GM12801 (cell line): ENCODE results near the gene KRT3.

Source experiments
- TF ChIP-seq, protein P1 (sequence below): IDR thresholded peaks from one replicate; pipeline ENCODE4 v1.5.1; 2011; ENCODE audit warnings: control low read depth; ENCODE audit not compliant: insufficient read length; ENCODE audit errors: extremely low read depth

The KRT3 gene

DNA sequence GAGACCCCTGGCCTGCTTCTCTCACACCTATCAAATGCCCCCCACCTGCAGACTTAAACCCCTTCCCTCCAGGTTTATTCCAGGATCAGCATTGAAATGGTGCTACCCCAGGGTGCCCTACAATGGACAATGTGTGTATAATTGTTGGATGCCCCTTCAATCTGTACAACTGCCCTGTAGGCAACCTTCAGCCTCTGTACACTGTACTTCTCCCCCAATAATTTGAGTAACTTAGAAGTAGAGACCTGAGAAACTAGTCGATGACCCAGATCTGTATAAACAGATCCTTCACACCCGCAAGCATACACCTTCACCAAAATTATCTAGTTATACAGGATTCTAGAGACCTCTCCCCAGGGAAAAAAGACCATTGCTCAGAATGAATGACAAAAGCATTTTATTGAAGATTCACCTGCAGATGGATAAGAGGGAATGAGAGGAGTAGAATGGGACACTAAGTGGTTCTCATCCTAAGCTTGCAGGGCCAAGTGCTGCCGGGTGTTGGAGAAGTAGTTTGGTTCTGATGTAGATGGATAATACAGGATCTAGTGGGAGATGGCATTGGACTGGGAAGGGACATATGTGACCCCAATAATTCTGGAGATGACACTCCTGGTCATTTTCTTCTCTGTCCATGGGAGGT lies 10.4 kb upstream of the KRT3 start:
- TF ChIP-seq, protein P1, sequence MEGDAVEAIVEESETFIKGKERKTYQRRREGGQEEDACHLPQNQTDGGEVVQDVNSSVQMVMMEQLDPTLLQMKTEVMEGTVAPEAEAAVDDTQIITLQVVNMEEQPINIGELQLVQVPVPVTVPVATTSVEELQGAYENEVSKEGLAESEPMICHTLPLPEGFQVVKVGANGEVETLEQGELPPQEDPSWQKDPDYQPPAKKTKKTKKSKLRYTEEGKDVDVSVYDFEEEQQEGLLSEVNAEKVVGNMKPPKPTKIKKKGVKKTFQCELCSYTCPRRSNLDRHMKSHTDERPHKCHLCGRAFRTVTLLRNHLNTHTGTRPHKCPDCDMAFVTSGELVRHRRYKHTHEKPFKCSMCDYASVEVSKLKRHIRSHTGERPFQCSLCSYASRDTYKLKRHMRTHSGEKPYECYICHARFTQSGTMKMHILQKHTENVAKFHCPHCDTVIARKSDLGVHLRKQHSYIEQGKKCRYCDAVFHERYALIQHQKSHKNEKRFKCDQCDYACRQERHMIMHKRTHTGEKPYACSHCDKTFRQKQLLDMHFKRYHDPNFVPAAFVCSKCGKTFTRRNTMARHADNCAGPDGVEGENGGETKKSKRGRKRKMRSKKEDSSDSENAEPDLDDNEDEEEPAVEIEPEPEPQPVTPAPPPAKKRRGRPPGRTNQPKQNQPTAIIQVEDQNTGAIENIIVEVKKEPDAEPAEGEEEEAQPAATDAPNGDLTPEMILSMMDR, result no peak

DNA sequence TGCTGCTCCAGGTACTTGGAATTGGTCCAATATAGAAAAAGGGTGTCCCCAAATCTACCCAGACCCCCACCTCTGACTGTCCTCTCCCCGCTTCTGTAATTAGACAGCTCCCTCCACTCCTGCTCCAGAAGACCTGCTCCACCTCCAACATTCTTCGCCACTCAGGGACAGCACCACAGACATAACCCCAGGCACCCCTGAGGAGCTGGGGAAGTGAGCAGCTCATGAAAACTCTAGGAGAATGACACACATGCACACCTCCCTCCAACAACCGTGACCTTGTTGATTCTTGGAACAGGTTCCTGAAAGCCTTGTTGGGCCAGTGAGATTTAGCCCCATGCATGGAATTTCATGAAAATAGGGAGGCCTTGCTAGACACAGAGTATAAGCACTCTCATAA lies 9.8 kb upstream of the KRT3 start:
- TF ChIP-seq, protein P1, result no peak

DNA sequence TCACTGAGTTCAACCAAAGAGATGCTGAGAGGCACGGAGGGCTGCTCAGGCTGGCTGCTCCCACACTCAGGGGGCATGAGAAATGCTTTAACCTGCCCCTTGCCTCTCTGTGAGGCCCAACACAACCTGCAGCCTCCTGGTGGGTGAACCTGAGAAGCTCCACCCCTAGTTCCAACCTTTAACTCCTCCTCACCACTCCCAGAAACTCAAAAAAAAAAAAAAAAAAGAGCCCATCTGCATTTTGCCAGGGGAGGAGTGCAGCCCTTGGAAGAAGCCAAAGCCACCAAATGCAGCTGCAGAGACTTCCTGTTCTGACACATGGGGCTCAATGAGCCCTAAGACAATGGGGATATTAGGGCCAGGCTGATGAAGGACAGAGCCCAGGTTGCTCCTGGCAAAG lies 9.1 kb upstream of the KRT3 start:
- TF ChIP-seq, protein P1, result no peak

DNA sequence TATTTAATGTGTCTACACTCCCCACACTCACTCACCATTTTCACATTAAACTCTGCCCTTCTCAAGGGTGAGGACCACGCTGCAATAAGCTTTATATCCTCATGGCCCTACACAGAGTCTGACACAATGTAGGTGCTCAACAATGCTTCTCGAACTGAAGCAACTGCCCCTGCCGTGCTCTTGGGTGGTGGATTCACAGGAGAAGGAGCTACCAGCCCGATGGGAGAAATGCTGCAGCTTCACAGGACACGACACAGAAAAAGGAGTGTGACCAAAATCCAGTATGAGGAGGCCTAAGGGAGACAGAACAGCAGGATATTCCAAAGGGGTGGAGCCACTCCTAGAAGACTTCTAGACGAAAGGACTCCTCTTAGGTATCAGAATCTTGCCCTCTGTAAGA lies 6.5 kb upstream of the KRT3 start:
- TF ChIP-seq, protein P1, result no peak

DNA sequence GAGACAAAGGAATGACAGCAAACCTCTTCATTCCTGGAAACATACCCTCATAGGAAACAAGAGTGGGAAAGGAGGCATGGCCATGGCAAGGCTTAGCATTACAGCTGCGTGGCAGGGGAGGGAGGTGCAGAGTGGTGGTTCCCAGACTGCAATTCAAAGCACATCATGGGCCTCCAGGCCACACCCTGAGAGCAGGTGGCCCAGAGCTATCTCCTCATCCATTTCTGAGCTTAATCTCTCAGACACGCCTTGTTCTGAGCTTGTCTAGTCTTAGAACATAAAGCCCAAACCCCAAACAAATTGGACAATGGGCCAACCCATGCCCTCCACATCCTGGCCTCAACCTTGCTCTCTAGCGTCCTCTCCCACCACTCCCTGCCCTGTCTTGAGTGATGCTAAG lies 5.9 kb upstream of the KRT3 start:
- TF ChIP-seq, protein P1, result no peak

DNA sequence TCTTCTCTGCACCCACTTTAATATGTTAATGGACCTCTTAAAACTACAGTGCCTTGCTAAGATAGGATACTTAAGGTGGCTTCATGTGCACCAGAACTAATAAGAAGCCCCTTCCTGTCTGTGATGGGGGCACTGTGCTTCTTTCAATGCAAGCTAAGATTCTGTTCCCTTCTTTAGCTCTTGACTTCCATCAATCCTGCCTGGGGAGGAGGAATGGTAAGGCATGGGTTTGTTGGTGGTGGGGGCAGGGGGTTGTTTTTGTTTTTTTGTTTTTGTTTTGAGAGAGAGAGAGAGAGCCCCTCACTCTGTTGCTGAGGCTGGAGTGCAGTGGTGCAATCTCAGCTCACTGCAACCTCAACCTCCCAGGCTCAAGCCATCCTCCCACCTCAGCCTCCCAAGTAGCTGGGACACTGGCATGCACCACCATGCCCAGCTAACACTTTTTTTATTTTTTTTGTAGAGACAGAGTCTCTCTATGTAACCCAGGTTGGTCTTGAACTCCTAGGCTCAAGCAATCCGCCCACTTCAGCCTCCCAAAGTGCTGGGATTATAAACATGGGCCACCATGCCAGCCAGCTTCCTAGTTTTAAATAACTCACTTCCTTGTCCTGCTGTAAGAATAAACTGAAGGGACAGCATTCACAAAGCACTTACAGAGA lies 4.5 kb upstream of the KRT3 start:
- TF ChIP-seq, protein P1, result no peak

DNA sequence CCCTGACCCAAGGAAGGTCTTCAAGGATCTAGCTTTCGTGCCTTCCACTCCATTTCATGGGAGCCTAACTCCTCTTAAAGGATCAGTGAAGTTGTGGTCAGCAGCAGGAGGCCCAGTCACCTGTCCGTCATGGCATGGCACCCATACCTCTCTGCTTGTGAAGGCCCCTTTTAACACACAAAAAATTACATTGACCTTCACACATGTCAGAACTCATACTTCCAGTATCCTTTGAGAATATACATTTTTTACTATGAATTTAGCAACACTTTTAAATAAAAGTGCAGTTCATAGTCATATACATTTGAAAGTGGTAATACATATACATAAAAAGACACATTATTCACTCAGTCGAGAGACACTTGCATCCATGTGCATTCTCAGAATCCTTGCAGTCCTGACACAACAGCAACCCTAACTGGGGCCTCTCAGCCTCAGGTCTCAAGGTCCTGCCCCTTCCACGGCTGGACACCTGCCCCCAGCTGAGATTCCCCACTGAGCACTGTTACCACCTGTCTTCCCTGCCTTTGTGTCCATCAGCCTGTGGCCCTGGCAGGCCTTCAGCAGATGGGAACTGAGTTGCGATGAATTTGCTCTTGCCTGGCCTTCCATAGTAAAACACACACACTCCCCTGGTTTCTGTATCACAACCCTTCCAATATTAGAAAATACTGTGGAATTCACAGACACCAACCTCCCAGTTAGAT lies 3.7 kb upstream of the KRT3 start:
- TF ChIP-seq, protein P1, result no peak
